Memory B cell (primary cell): ENCODE data around the gene TBL2.
"Not testable (repeated sequence)": the region's sequence is repeated elsewhere in the genome, so short reads cannot be mapped to it uniquely, and the experiment has no call there.

Experiments
- ATAC-seq: fragments of 150-1000 bp; cut with Tn5 transposase; 2 replicates; pipeline ENCODE4 v1.10.0; 2021; ENCODE audit warnings: low read depth, mild to moderate bottlenecking, moderate library complexity
- DNase-seq, 2 donors: peaks; one replicate each; pipeline ENCODE4 v3.0.0; 2022; ENCODE audit warnings: low spot score in 2 of 2
- H3K27ac Mint-ChIP-seq: one replicate; pipeline ENCODE4 v1.8.0; 2022; ENCODE audit warnings: mild to moderate bottlenecking, moderate library complexity, mixed read lengths
- H3K27me3 Mint-ChIP-seq: one replicate; pipeline ENCODE4 v1.8.0; 2022; ENCODE audit warnings: mixed read lengths
- H3K36me3 Mint-ChIP-seq: one replicate; pipeline ENCODE4 v1.8.0; 2022; ENCODE audit warnings: mild to moderate bottlenecking, mixed read lengths
- H3K4me1 Mint-ChIP-seq: one replicate; pipeline ENCODE4 v1.8.0; 2022; ENCODE audit warnings: mixed read lengths
- H3K4me3 Mint-ChIP-seq: one replicate; pipeline ENCODE4 v1.8.0; 2022; ENCODE audit warnings: mild to moderate bottlenecking, moderate library complexity, mixed read lengths
- H3K9me3 Mint-ChIP-seq: one replicate; pipeline ENCODE4 v1.8.0; 2022; ENCODE audit warnings: mixed read lengths

Gene TBL2

GRCh38 chr7:73578342-73579128, at the start of gene TBL2:
TBL2 (minus strand) TSS chr7:73578579; CDS start chr7:73578549, 30 bp downstream.
- no peaks in the 10 kb centered on the region for H3K9me3 Mint-ChIP-seq
- H3K4me3 Mint-ChIP-seq: peak within 1 kb of the TSS; percentile 91
- peaks cover 18% of the 10 kb centered on the region for H3K4me1 Mint-ChIP-seq
- peak; percentile 97 to 99 for DNase-seq
- peak within 1 kb of the TSS; percentile 93 for H3K27ac Mint-ChIP-seq
- H3K27me3 Mint-ChIP-seq: no peaks in the 10 kb centered on the region
- H3K36me3 Mint-ChIP-seq: peaks cover 3% of the 10 kb centered on the region
- ATAC-seq: peak; percentile 84

GRCh38 chr7:73626814-73627213, 48.4 kb upstream of the TBL2 start:
- H3K4me3 Mint-ChIP-seq: no peak overlapping the region
- peaks cover 24% of the 10 kb centered on the region for H3K27me3 Mint-ChIP-seq
- no peak for DNase-seq
- peaks cover 5% of the 10 kb centered on the region for H3K4me1 Mint-ChIP-seq
- H3K9me3 Mint-ChIP-seq: no peaks in the 10 kb centered on the region
- no peak for ATAC-seq
- no peaks in the 10 kb centered on the region for H3K36me3 Mint-ChIP-seq
- H3K27ac Mint-ChIP-seq: no peak overlapping the region

GRCh38 chr7:73625276-73625675, 46.9 kb upstream of the TBL2 start:
- H3K36me3 Mint-ChIP-seq: no peaks in the 10 kb centered on the region
- H3K4me1 Mint-ChIP-seq: peaks cover 5% of the 10 kb centered on the region
- DNase-seq (no peak), ATAC-seq (no peak)
- H3K4me3 Mint-ChIP-seq: no peak overlapping the region
- H3K27ac Mint-ChIP-seq: no peak overlapping the region
- H3K27me3 Mint-ChIP-seq: peaks cover 27% of the 10 kb centered on the region
- no peaks in the 10 kb centered on the region for H3K9me3 Mint-ChIP-seq

- H3K4me3 Mint-ChIP-seq: no peak overlapping the region
- ATAC-seq: no peak
These were observed 46.3 kb upstream of the TBL2 start for GRCh38 chr7:73624669-73625001.

GRCh38 chr7:73623798-73624668, 45.7 kb upstream of the TBL2 start, which contains the start of gene MLXIPL:
MLXIPL (minus strand) TSS chr7:73624522; CDS start chr7:73624492, 30 bp downstream.
- Mint-ChIP-seq H3K27me3 (peaks cover 28% of the 10 kb centered on the region), H3K4me3 (peak within 1 kb of the TSS; percentile 59), H3K9me3 (no peaks in the 10 kb centered on the region), H3K36me3 (no peaks in the 10 kb centered on the region), H3K4me1 (peaks cover 5% of the 10 kb centered on the region), H3K27ac (no peak within 1 kb of the TSS)
- peak; percentile 64 for ATAC-seq
- no peak for DNase-seq

More at GRCh38 chr7:73624669-73625001, 46.3 kb upstream of the TBL2 start:
- Mint-ChIP-seq H3K27me3 (peaks cover 28% of the 10 kb centered on the region), H3K36me3 (no peaks in the 10 kb centered on the region), H3K27ac (no peak overlapping the region), H3K9me3 (no peaks in the 10 kb centered on the region), H3K4me1 (peaks cover 5% of the 10 kb centered on the region)
- no peak for DNase-seq

- H3K27me3 Mint-ChIP-seq: peaks cover 29% of the 10 kb centered on the region
- peaks cover 7% of the 10 kb centered on the region for H3K4me1 Mint-ChIP-seq
- no peaks in the 10 kb centered on the region for H3K36me3 Mint-ChIP-seq
- DNase-seq (no peak), ATAC-seq (no peak)
- no peak overlapping the region for H3K27ac Mint-ChIP-seq
- no peaks in the 10 kb centered on the region for H3K9me3 Mint-ChIP-seq
- peak overlapping the region; percentile 62 for H3K4me3 Mint-ChIP-seq
These were observed 44.8 kb upstream of the TBL2 start for GRCh38 chr7:73622909-73623797.

GRCh38 chr7:73622527-73622908, 44.1 kb upstream of the TBL2 start:
- peaks cover 24% of the 10 kb centered on the region for H3K27me3 Mint-ChIP-seq
- peaks cover 7% of the 10 kb centered on the region for H3K4me1 Mint-ChIP-seq
- DNase-seq (no peak), ATAC-seq (no peak)
- no peak overlapping the region for H3K27ac Mint-ChIP-seq
- H3K36me3 Mint-ChIP-seq: no peaks in the 10 kb centered on the region
- H3K4me3 Mint-ChIP-seq: no peak overlapping the region
- H3K9me3 Mint-ChIP-seq: no peaks in the 10 kb centered on the region

- Mint-ChIP-seq H3K27me3 (peaks cover 23% of the 10 kb centered on the region), H3K9me3 (no peaks in the 10 kb centered on the region), H3K4me3 (no peak overlapping the region), H3K36me3 (no peaks in the 10 kb centered on the region), H3K4me1 (peaks cover 7% of the 10 kb centered on the region), H3K27ac (no peak overlapping the region)
- no peak for DNase-seq
- no peak for ATAC-seq
These were observed 43.0 kb upstream of the TBL2 start for GRCh38 chr7:73621168-73622063.

GRCh38 chr7:73619394-73619793, 41.0 kb upstream of the TBL2 start:
- not testable (repeated sequence) for H3K9me3 Mint-ChIP-seq, H3K27ac Mint-ChIP-seq, DNase-seq, H3K4me1 Mint-ChIP-seq, H3K36me3 Mint-ChIP-seq, ATAC-seq, H3K4me3 Mint-ChIP-seq
- H3K27me3 Mint-ChIP-seq: peaks cover 23% of the 10 kb centered on the region

- Mint-ChIP-seq H3K27me3 (peaks cover 22% of the 10 kb centered on the region), H3K4me3 (no peak overlapping the region), H3K9me3 (no peaks in the 10 kb centered on the region), H3K4me1 (peaks cover 5% of the 10 kb centered on the region), H3K27ac (no peak overlapping the region), H3K36me3 (no peaks in the 10 kb centered on the region)
- no peak for ATAC-seq
- DNase-seq: no peak
These were observed 40.2 kb upstream of the TBL2 start for GRCh38 chr7:73618538-73618937.

GRCh38 chr7:73617520-73617919, 39.1 kb upstream of the TBL2 start:
- not testable (repeated sequence) for H3K36me3 Mint-ChIP-seq, H3K27ac Mint-ChIP-seq
- peaks cover 18% of the 10 kb centered on the region for H3K27me3 Mint-ChIP-seq

GRCh38 chr7:73615886-73616285, 37.5 kb upstream of the TBL2 start:
- Mint-ChIP-seq H3K27me3 (peaks cover 14% of the 10 kb centered on the region), H3K36me3 (no peaks in the 10 kb centered on the region), H3K4me1 (peaks cover 2% of the 10 kb centered on the region), H3K27ac (no peak overlapping the region), H3K4me3 (no peak overlapping the region), H3K9me3 (no peaks in the 10 kb centered on the region)
- DNase-seq: no peak
- ATAC-seq: no peak

More at GRCh38 chr7:73617520-73617919, 39.1 kb upstream of the TBL2 start:
- not testable (repeated sequence) for DNase-seq, H3K4me1 Mint-ChIP-seq, H3K9me3 Mint-ChIP-seq, H3K4me3 Mint-ChIP-seq, ATAC-seq

- not testable (repeated sequence) for H3K27ac Mint-ChIP-seq, ATAC-seq, DNase-seq, H3K4me3 Mint-ChIP-seq, H3K36me3 Mint-ChIP-seq, H3K9me3 Mint-ChIP-seq, H3K4me1 Mint-ChIP-seq
- H3K27me3 Mint-ChIP-seq: peaks cover 18% of the 10 kb centered on the region
These were observed 36.6 kb upstream of the TBL2 start for GRCh38 chr7:73614937-73615336.
